SK-N-SH treated with all-trans-retinoic acid at 6 μM for 48 hours (cell line): ENCODE results near the gene WNK3.

ENCODE experiments used
- ATAC-seq: fragments of 200-7000 bp; cut with Tn5 transposase; 3 replicates; pipeline ENCODE4 v1.9.1; 2020; ENCODE audit warnings: mild to moderate bottlenecking, moderate library complexity
- ARNTL ChIP-seq: fragments of 450-650 bp; formaldehyde crosslinking; IDR thresholded peaks from 2 replicates; pipeline ENCODE4 v1.5.0; 2020; ENCODE audit warnings: low read depth, mild to moderate bottlenecking, moderate library complexity, borderline replicate concordance
- BACH2 ChIP-seq: fragments of 250-450 bp; sonication (Bioruptor Pico); IDR thresholded peaks from 2 replicates; pipeline ENCODE4 v1.9.0; 2021; ENCODE audit warnings: mild to moderate bottlenecking, borderline replicate concordance
- CREB5 ChIP-seq: fragments of 250-450 bp; sonication (Bioruptor Pico); IDR thresholded peaks from 2 replicates; pipeline ENCODE4 v1.5.1; 2020; ENCODE audit warnings: low read depth, mild to moderate bottlenecking, moderate library complexity
- CSDC2 ChIP-seq: fragments of 250-450 bp; sonication (Bioruptor Pico); IDR thresholded peaks from 2 replicates; pipeline ENCODE4 v1.5.0; 2020; ENCODE audit warnings: mild to moderate bottlenecking, moderate library complexity
- CSRNP3 ChIP-seq: fragments of 250-450 bp; sonication (Bioruptor Pico); IDR thresholded peaks from 2 replicates; pipeline ENCODE4 v1.5.1; 2021; ENCODE audit warnings: mild to moderate bottlenecking, moderate library complexity
- ESRRG ChIP-seq: fragments of 250-450 bp; sonication (Bioruptor Pico); IDR thresholded peaks from 2 replicates; pipeline ENCODE4 v1.6.1; 2021; ENCODE audit warnings: mild to moderate bottlenecking
- ISL1 ChIP-seq: fragments of 250-450 bp; sonication (Bioruptor Pico); IDR thresholded peaks from 2 replicates; pipeline ENCODE4 v2.1.2; 2022; ENCODE audit warnings: mild to moderate bottlenecking, moderate library complexity
- PATZ1 ChIP-seq: fragments of 250-450 bp; sonication (Bioruptor Pico); IDR thresholded peaks from 2 replicates; pipeline ENCODE4 v1.8.0; 2020; ENCODE audit warnings: mild to moderate bottlenecking, moderate library complexity, borderline replicate concordance
- POU6F1 ChIP-seq: fragments of 250-450 bp; sonication (Bioruptor Pico); IDR thresholded peaks from 2 replicates; pipeline ENCODE4 v1.8.0; 2021; ENCODE audit warnings: low read depth, mild to moderate bottlenecking, moderate library complexity, borderline replicate concordance
- PPARA ChIP-seq: fragments of 250-450 bp; sonication (Bioruptor Pico); IDR thresholded peaks from 2 replicates; pipeline ENCODE4 v1.5.0; 2020; ENCODE audit warnings: mild to moderate bottlenecking, borderline replicate concordance
- RARB ChIP-seq: fragments of 250-450 bp; sonication (Bioruptor Pico); IDR thresholded peaks from 2 replicates; pipeline ENCODE4 v1.8.0; 2021; ENCODE audit warnings: mild to moderate bottlenecking, moderate library complexity
- SNAI2 ChIP-seq: fragments of 250-450 bp; sonication (Bioruptor Pico); IDR thresholded peaks from 2 replicates; pipeline ENCODE4 v1.5.0; 2020; ENCODE audit warnings: mild to moderate bottlenecking, moderate library complexity
- TCF4 ChIP-seq: fragments of 250-450 bp; sonication (Bioruptor Pico); IDR thresholded peaks from 2 replicates; pipeline ENCODE4 v1.8.0; 2021; ENCODE audit warnings: mild to moderate bottlenecking, moderate library complexity, borderline replicate concordance
- TOX ChIP-seq: fragments of 250-450 bp; sonication (Bioruptor Pico); IDR thresholded peaks from 2 replicates; pipeline ENCODE4 v1.8.0; 2021; ENCODE audit warnings: mild to moderate bottlenecking, moderate library complexity, borderline replicate concordance
- ZFP3 ChIP-seq: fragments of 250-450 bp; sonication (Bioruptor Pico); IDR thresholded peaks from 2 replicates; pipeline ENCODE4 v1.5.0; 2020; ENCODE audit warnings: mild to moderate bottlenecking, moderate library complexity
- ZFP30 ChIP-seq: fragments of 450-650 bp; formaldehyde crosslinking; IDR thresholded peaks from 2 replicates; pipeline ENCODE4 v1.5.0; 2022; ENCODE audit warnings: mild to moderate bottlenecking, moderate library complexity
- ZNF565 ChIP-seq: fragments of 450-650 bp; formaldehyde crosslinking; conservative IDR thresholded peaks from 2 replicates; pipeline ENCODE4 v1.5.0; 2020; ENCODE audit warnings: low read depth, mild to moderate bottlenecking, moderate library complexity

The WNK3 gene

DNA sequence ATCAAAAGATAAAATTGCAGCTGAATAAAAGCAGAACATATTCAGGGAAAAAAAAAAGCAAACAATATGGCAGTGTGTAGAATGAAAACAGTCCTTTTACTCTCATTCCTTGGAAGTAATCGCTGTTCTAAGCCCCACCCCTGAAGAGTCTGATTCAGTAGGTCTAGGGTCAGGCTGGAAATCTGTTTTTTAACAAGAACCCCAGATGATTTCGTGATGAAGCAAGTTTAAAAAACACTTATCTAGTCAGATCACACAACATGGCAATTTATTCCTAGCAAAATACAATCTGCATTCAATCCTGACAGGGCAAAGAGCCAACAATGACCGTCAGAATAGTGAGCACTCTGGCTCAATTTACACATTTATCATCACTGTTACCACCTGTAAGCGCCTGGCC lies 190.9 kb downstream of the WNK3 start:
- no peak for TF ChIP-seq ZFP3 (CRISPR knock-in tag)
- 0 out of 2 replicates have a peak, but pooled peaks have one; percentile 18 for TF ChIP-seq ISL1 (CRISPR knock-in tag)
- peak; percentile 65 for ATAC-seq

GRCh38 chrX:54157561-54157960 lies 200.3 kb downstream of the WNK3 start:
- no peak for TF ChIP-seq CREB5 (CRISPR knock-in tag)
- no peak for TF ChIP-seq RARB (CRISPR knock-in tag)
- TF ChIP-seq CSDC2 (CRISPR knock-in tag): no peak
- TF ChIP-seq ARNTL (CRISPR knock-in tag): no peak
- TF ChIP-seq ESRRG (CRISPR knock-in tag): no peak
- TF ChIP-seq TCF4: no peak
- TF ChIP-seq BACH2 (CRISPR knock-in tag): no peak
- no peak for TF ChIP-seq PPARA (CRISPR knock-in tag)
- TF ChIP-seq SNAI2 (CRISPR knock-in tag): no peak
- TF ChIP-seq POU6F1 (CRISPR knock-in tag): no peak
- no peak for TF ChIP-seq ZNF565
- TF ChIP-seq PATZ1: no peak
- TF ChIP-seq CSRNP3 (CRISPR knock-in tag): no peak
- no peak for TF ChIP-seq ISL1 (CRISPR knock-in tag)
- no peak for TF ChIP-seq ZFP30
- no peak for TF ChIP-seq TOX (CRISPR knock-in tag)
- ATAC-seq: no peak
